ENCODE results near the gene WASF2. TPM values are rescaled to one million over a fixed set of nuclear protein-coding genes. Genes with fewer than 3 reads are reported as not detected.

Gene WASF2
- total RNA-seq, 1 experiment from 2014 or later, result 65.9 TPM

- Histone ChIP-seq H3K4me1 (ENCODE audit: insufficient read depth, low read length) (peaks cover 15% of the 10 kb centered on the region; the same call in 1 of the 2 replicates), H4K20me1 (ENCODE audit: control insufficient read depth, insufficient read depth, insufficient read length) (no peaks in the 10 kb centered on the region), H3K4ac (ENCODE audit: low read depth, low read length) (no peak overlapping the region), H2BK12ac (ENCODE audit: insufficient read length, low read depth, low read length) (no peak overlapping the region), H3K9me3 (ENCODE audit: control insufficient read depth, low read depth, low read length) (no peaks in the 10 kb centered on the region), H3K23ac (ENCODE audit: insufficient read length, low read depth, low read length) (no peak overlapping the region), H2BK20ac (ENCODE audit: low read depth, low read length, poor library complexity, severe bottlenecking) (no peak overlapping the region), H4K91ac (ENCODE audit: insufficient read length, low read depth, low read length) (no peak overlapping the region), H3T11ph (ENCODE audit: low read length) (no peak overlapping the region), H2AK5ac (ENCODE audit: insufficient read length, low read length) (no peak overlapping the region), H3K27me3 (ENCODE audit: insufficient read depth, low read length) (no peaks in the 10 kb centered on the region), H2AFZ (ENCODE audit: low read length) (no peak overlapping the region), H3K4me2 (ENCODE audit: insufficient read depth, insufficient read length, low read length) (no peak overlapping the region), H3K79me2 (ENCODE audit: insufficient read depth, low read length) (peaks cover 5% of the 10 kb centered on the region; the same call in 1 of the 2 replicates), H3K56ac (ENCODE audit: insufficient read length, low read depth, low read length) (no peak overlapping the region), H4K8ac (replicated peaks; ENCODE audit: insufficient read length, low read depth, low read length) (no peak overlapping the region), H3K27ac (ENCODE audit: insufficient read length, low read depth, low read length) (no peak overlapping the region), H2BK5ac (ENCODE audit: insufficient read length, low read length) (no peak overlapping the region), H3K23me2 (ENCODE audit: insufficient read length, low read depth, low read length, poor library complexity, severe bottlenecking) (no peaks in the 10 kb centered on the region), H3K14ac (ENCODE audit: insufficient read depth, low read length) (no peak overlapping the region), H3K9ac (ENCODE audit: extremely low read depth, insufficient read length, low read length) (no peak overlapping the region), H3K79me1 (ENCODE audit: insufficient read depth, low read depth, low read length, poor library complexity, severe bottlenecking) (peaks cover 2% of the 10 kb centered on the region), H2BK15ac (ENCODE audit: low read depth, low read length) (no peak overlapping the region), H4K5ac (ENCODE audit: insufficient read length, low read depth, low read length) (no peak overlapping the region), H2BK120ac (ENCODE audit: low read depth, low read length, poor library complexity, severe bottlenecking) (no peak overlapping the region), H3K18ac (ENCODE audit: insufficient read length, low read depth, low read length) (no peak overlapping the region)
- peaks cover 12 to 19% (median 18%) of the 10 kb centered on the region in 3 experiments; a peak in 6 of 7 replicates for H3K36me3 Mint-ChIP-seq (ENCODE audit: insufficient read depth in 1 of 3, low read depth in 3 of 3)
- peak overlapping the region in 1 of 2 experiments; percentile 31; a peak in 3 of 5 replicates for H3K4me3 Mint-ChIP-seq
- no peak for DNase-seq
- H3K4me1 Mint-ChIP-seq, result peaks cover 44 to 46% of the 10 kb centered on the region in 2 experiments
- H3K27ac Mint-ChIP-seq, result peak overlapping the region; percentile 85 to 96 (median 86)
- no CpG with 5 or more reads among the region's 17 CpGs for WGBS (ENCODE audit: extremely low coverage, insufficient read length, low lambda C conversion rate)
- H3K27me3 Mint-ChIP-seq (ENCODE audit: low read depth), result no peaks in the 10 kb centered on the region
- no peaks in the 10 kb centered on the region for H3K9me3 Mint-ChIP-seq
- TF ChIP-seq CTCF (conservative IDR thresholded peaks at IDR 0.05), result no peak
Measured at GRCh38 chr1:27428316-27429028, 61.5 kb downstream of the WASF2 start.
